IMR-90 (cell line): Measurements from ENCODE around the gene ATRX. TPM values are rescaled to one million over a fixed set of nuclear protein-coding genes. Genes with fewer than 3 reads are reported as not detected.

Experiments
- ATAC-seq: fragments of 200-7000 bp; cut with Tn5 transposase; 2 replicates; pipeline ENCODE4 v1.9.1; 2020; ENCODE audit warnings: low read depth, mild to moderate bottlenecking, moderate library complexity
- BruUV-seq: library from RNA; stranded (reverse); fragments of 400-500 nt; replicated peaks from 2 replicates; lab custom pipeline; 2021; lab: Mats Ljungman, UMichigan
- CTCF ChIA-PET: fragments of 300-600 bp; formaldehyde crosslinking; extraction: SDS; loops from one replicate; lab custom pipeline; 2021; ENCODE audit warnings: antibody characterized with exemption; lab: Yijun Ruan, JAX
- POLR2A ChIA-PET: fragments of 300-600 bp; sonication (Branson Sonifier 250); formaldehyde crosslinking; loops from one replicate; lab custom pipeline; 2022; ENCODE audit warnings: antibody characterized with exemption; ENCODE audit not compliant: unreplicated experiment; lab: Charles Lee
- DNase-seq: peaks from one replicate; pipeline ENCODE4 v3.0.0; 2013
- H2AFZ ChIP-seq: replicated peaks from 2 replicates; pipeline ENCODE3; 2013; ENCODE audit warnings: low read length, mild to moderate bottlenecking; ENCODE audit not compliant: poor library complexity
- H2AK5ac ChIP-seq: 2 replicates; pipeline ENCODE4 v1.6.1; 2013; ENCODE audit warnings: low read depth, low read length, inconsistent platforms
- H2AK9ac ChIP-seq: replicated peaks from 2 replicates; pipeline ENCODE3; 2013; ENCODE audit warnings: mild to moderate bottlenecking, low read depth, low read length, moderate library complexity; ENCODE audit not compliant: poor library complexity
- H2BK120ac ChIP-seq: 2 replicates; pipeline ENCODE4 v1.6.1; 2013; ENCODE audit warnings: low read depth, low read length, inconsistent platforms
- H2BK15ac ChIP-seq: 3 replicates; pipeline ENCODE4 v1.6.1; 2013; ENCODE audit warnings: low read depth, low read length, inconsistent platforms
- H2BK20ac ChIP-seq: 2 replicates; pipeline ENCODE4 v1.6.1; 2013; ENCODE audit warnings: low read depth, mild to moderate bottlenecking, inconsistent platforms, low read length, moderate library complexity
- H2BK5ac ChIP-seq: 2 replicates; pipeline ENCODE4 v1.6.1; 2013; ENCODE audit warnings: mild to moderate bottlenecking, low read depth, low read length, inconsistent platforms; ENCODE audit not compliant: poor library complexity, severe bottlenecking
- H3K14ac ChIP-seq: replicated peaks from 2 replicates; pipeline ENCODE4 v1.6.1; 2013; ENCODE audit warnings: low read depth, low read length, inconsistent platforms
- H3K18ac ChIP-seq: 2 replicates; pipeline ENCODE4 v1.6.1; 2013; ENCODE audit warnings: low read depth, low read length, control low read depth
- H3K23ac ChIP-seq: 2 replicates; pipeline ENCODE4 v1.6.1; 2013; ENCODE audit warnings: low read depth, low read length, inconsistent platforms
- H3K27ac ChIP-seq: 2 replicates; pipeline ENCODE4 v1.5.1; 2013; ENCODE audit warnings: mild to moderate bottlenecking, control low read depth, low read length; ENCODE audit not compliant: insufficient read depth
- H3K27me3 ChIP-seq: 2 replicates; pipeline ENCODE4 v1.6.1; 2013; ENCODE audit warnings: low read length; ENCODE audit not compliant: control insufficient read depth, insufficient read depth
- H3K36me3 ChIP-seq: 2 replicates; pipeline ENCODE4 v1.6.1; 2013; ENCODE audit warnings: low read length, mixed read lengths; ENCODE audit not compliant: control insufficient read depth, insufficient read depth
- H3K4ac ChIP-seq: 2 replicates; pipeline ENCODE4 v1.6.1; 2013; ENCODE audit warnings: low read depth, low read length, inconsistent platforms
- H3K4me1 ChIP-seq: 2 replicates; pipeline ENCODE4 v1.6.1; 2013; ENCODE audit warnings: low read length, mixed read lengths; ENCODE audit not compliant: control insufficient read depth, insufficient read depth
- H3K4me2 ChIP-seq: 2 replicates; pipeline ENCODE4 v1.6.1; 2013; ENCODE audit warnings: low read depth, mild to moderate bottlenecking, control low read depth, low read length, moderate library complexity
- H3K4me3 ChIP-seq: 2 replicates; pipeline ENCODE4 v1.5.1; 2013; ENCODE audit warnings: low read depth, mild to moderate bottlenecking, control low read depth, low read length, moderate library complexity; ENCODE audit not compliant: insufficient read depth
- H3K56ac ChIP-seq: 2 replicates; pipeline ENCODE4 v1.6.1; 2013; ENCODE audit warnings: low read length, inconsistent platforms; ENCODE audit not compliant: insufficient read depth; ENCODE audit errors: extremely low read depth
- H3K79me1 ChIP-seq, 2 experiments: 2 replicates each; pipeline ENCODE4 v1.6.1; 2013; ENCODE audit warnings: low read length in 2 of 2, inconsistent platforms in 1 of 2, low read depth in 1 of 2
- H3K9ac ChIP-seq: 2 replicates; pipeline ENCODE4 v1.6.1; 2013; ENCODE audit warnings: low read depth, low read length, control low read depth
- H3K9me1 ChIP-seq: 2 replicates; pipeline ENCODE4 v1.6.1; 2013; ENCODE audit warnings: low read length, inconsistent platforms; ENCODE audit not compliant: insufficient read depth
- H3K9me3 ChIP-seq: 2 replicates; pipeline ENCODE4 v1.6.1; 2013; ENCODE audit warnings: low read length; ENCODE audit not compliant: control insufficient read depth, insufficient read depth
- H4K20me1 ChIP-seq: 2 replicates; pipeline ENCODE4 v1.6.1; 2013; ENCODE audit warnings: low read length, inconsistent platforms; ENCODE audit not compliant: insufficient read depth
- H4K5ac ChIP-seq: 2 replicates; pipeline ENCODE4 v1.6.1; 2013; ENCODE audit warnings: mild to moderate bottlenecking, low read depth, low read length, control low read depth
- H4K8ac ChIP-seq, 2 experiments: 2 replicates each; pipeline ENCODE4 v1.6.1; 2013; ENCODE audit warnings: low read depth in 2 of 2, low read length in 2 of 2, control low read depth in 1 of 2, inconsistent platforms in 1 of 2
- H4K91ac ChIP-seq: 2 replicates; pipeline ENCODE4 v1.6.1; 2013; ENCODE audit warnings: low read depth, low read length, inconsistent platforms; ENCODE audit not compliant: insufficient read depth
- BHLHE40 ChIP-seq: fragments of 150-350 bp; IDR thresholded peaks from 2 replicates; pipeline ENCODE4 v1.6.1; 2016; ENCODE audit warnings: mild to moderate bottlenecking, low read depth, low read length
- CEBPB ChIP-seq: IDR thresholded peaks from 2 replicates; pipeline ENCODE4 v1.6.1; 2012; ENCODE audit warnings: low read depth, low read length, improper control_type of control experiment
- CHD1 ChIP-seq: IDR thresholded peaks from 2 replicates; pipeline ENCODE4 v1.6.1; 2012; ENCODE audit warnings: low read depth, low read length, improper control_type of control experiment
- CTCF ChIP-seq: conservative IDR thresholded peaks from 2 replicates; pipeline ENCODE4 v1.5.1; 2012; ENCODE audit warnings: mild to moderate bottlenecking, low read depth, low read length, improper control_type of control experiment
- ELK1 ChIP-seq: fragments of 150-350 bp; IDR thresholded peaks from 2 replicates; pipeline ENCODE4 v1.6.1; 2016; ENCODE audit warnings: low read depth, mild to moderate bottlenecking, low read length, moderate library complexity, borderline replicate concordance
- FOS ChIP-seq: fragments of 150-350 bp; IDR thresholded peaks from 2 replicates; pipeline ENCODE4 v1.6.1; 2016; ENCODE audit warnings: low read depth, low read length
- MAFK ChIP-seq: IDR thresholded peaks from 2 replicates; pipeline ENCODE4 v1.6.1; 2012; ENCODE audit warnings: low read depth, low read length, improper control_type of control experiment
- MAZ ChIP-seq: IDR thresholded peaks from 2 replicates; pipeline ENCODE4 v1.6.1; 2012; ENCODE audit warnings: low read depth, mild to moderate bottlenecking, low read length, improper control_type of control experiment, moderate library complexity, borderline replicate concordance
- MXI1 ChIP-seq: IDR thresholded peaks from 2 replicates; pipeline ENCODE4 v1.6.1; 2012; ENCODE audit warnings: low read depth, mild to moderate bottlenecking, low read length, moderate library complexity, borderline replicate concordance
- NFE2L2 ChIP-seq: fragments of 150-350 bp; IDR thresholded peaks from 2 replicates; pipeline ENCODE4 v1.6.1; 2016; ENCODE audit warnings: low read depth, mild to moderate bottlenecking, low read length
- POLR2A ChIP-seq: IDR thresholded peaks from 2 replicates; pipeline ENCODE4 v1.6.1; 2012; ENCODE audit warnings: mild to moderate bottlenecking, low read depth, low read length
- RAD21 ChIP-seq: IDR thresholded peaks from 2 replicates; pipeline ENCODE4 v1.6.1; 2012; ENCODE audit warnings: low read length, improper control_type of control experiment
- RCOR1 ChIP-seq: IDR thresholded peaks from 2 replicates; pipeline ENCODE4 v1.6.1; 2012; ENCODE audit warnings: mild to moderate bottlenecking, low read length, improper control_type of control experiment; ENCODE audit not compliant: insufficient replicate concordance
- RFX5 ChIP-seq: IDR thresholded peaks from 2 replicates; pipeline ENCODE4 v1.8.0; 2012; ENCODE audit warnings: low read depth, mild to moderate bottlenecking, low read length, moderate library complexity
- SMC3 ChIP-seq: fragments of 150-350 bp; IDR thresholded peaks from 2 replicates; pipeline ENCODE4 v1.6.1; 2016; ENCODE audit warnings: low read depth, mild to moderate bottlenecking, antibody characterized with exemption, low read length, moderate library complexity
- WGBS, 2 experiments: methylation state at CpG; one replicate each; pipeline versions ENCODE4 v1.1.5 to v1.1.7; 2013; ENCODE audit warnings: missing lambda C conversion rate in 2 of 2; ENCODE audit not compliant: insufficient read length in 1 of 2; ENCODE audit errors: extremely low coverage in 2 of 2; 5-methylcytosine and 5-hydroxymethylcytosine counted together
- dilution Hi-C: fragments of 300-500 bp; cut with HindIII; formaldehyde crosslinking; loops from one replicate; pipeline ENCODE4 v1.14.3; 2018; ENCODE audit warnings: low sequenced_read_pairs; ENCODE audit not compliant: unreplicated experiment
- in situ Hi-C: fragments of 300-500 bp; cut with MboI; formaldehyde crosslinking; loops from 3 replicates; pipeline ENCODE4 v1.14.3; 2019; ENCODE audit warnings: low sequenced_read_pairs, inconsistent platforms, mixed read lengths
- intact Hi-C: fragments of 100-400 bp; cut with micrococcal nuclease; formaldehyde crosslinking; loops from 2 replicates; pipeline ENCODE4 v1.10.0; 2022
- polyA plus RNA-seq, 3 experiments: library from polyadenylated mRNA; depleted of rRNA; stranded (reverse); fragments of >200 nt; gene quantifications; 2 replicates each; pipeline ENCODE4 v1.2.3, GENCODE V29; 2012; ENCODE audit warnings: low replicate concordance in 1 of 3
- total RNA-seq: library from RNA; depleted of rRNA; stranded (reverse); fragments of >200 nt; gene quantifications from 2 replicates; pipeline ENCODE4 v1.2.3, GENCODE V29; 2012
- TF ChIP-seq, protein P1 (sequence below): fragments of 150-350 bp; IDR thresholded peaks from 2 replicates; pipeline ENCODE4 v1.6.1; 2017; ENCODE audit warnings: mild to moderate bottlenecking, antibody characterized with exemption, low read length, low read depth

Gene ATRX
- total and polyA plus RNA-seq, 2 of the 4 experiments (the other 2 are of a cell fraction) = 20.7 to 73.8 TPM

DNA sequence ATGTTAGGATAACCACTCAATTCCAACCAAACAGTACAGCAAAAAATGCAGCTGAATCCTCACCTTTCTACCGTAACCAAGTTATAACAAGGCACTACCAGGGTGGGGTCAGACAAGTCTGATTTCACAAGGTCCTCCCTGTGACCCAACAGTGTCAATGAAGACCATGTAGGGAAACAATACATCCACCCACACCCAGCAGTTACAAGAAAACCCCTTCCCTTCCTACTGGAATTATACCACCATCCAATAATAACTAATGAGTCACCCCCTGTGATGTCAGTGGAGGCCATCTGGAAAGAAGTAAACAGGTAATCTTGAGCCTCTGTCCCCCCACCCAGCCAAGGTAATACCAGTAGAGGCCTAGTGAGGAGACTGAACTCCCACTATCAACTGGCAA, 221.2 kb downstream of the ATRX start:
- Histone ChIP-seq H2AK9ac (no peak overlapping the region), H3K14ac (no peak overlapping the region), H3K4me2 (no peak overlapping the region), H3K23ac (no peak overlapping the region), H2BK5ac (no peak overlapping the region), H3K27me3 (no peaks in the 10 kb centered on the region), H3K9me3 (no peaks in the 10 kb centered on the region), H3K36me3 (peaks cover 4% of the 10 kb centered on the region; the same call in 1 of the 2 replicates), H3K4ac (no peak overlapping the region), H3K4me1 (no peaks in the 10 kb centered on the region), H3K56ac (no peak overlapping the region), H4K8ac (no peak overlapping the region), H2AFZ (no peak overlapping the region), H2BK120ac (no peak overlapping the region), H4K5ac (no peak overlapping the region), H2AK5ac (no peak overlapping the region), H2BK20ac (no peak overlapping the region), H3K18ac (no peak overlapping the region), H2BK15ac (no peak overlapping the region), H3K79me1 (no peaks in the 10 kb centered on the region), H3K27ac (no peak overlapping the region), H4K20me1 (no peaks in the 10 kb centered on the region), H3K9me1 (no peaks in the 10 kb centered on the region; the same call in 1 of the 2 replicates), H3K9ac (no peak overlapping the region), H4K91ac (no peak overlapping the region), H3K4me3 (no peak overlapping the region)
- no TSS peak for BruUV-seq
- no CpG with 5 or more reads among the region's 1 CpG for WGBS, 2 experiments
- intact Hi-C loops = no loop called here
- in situ Hi-C loops = no loop called here
- no peak for TF ChIP-seq CEBPB
- no peak for TF ChIP-seq MAZ
- TF ChIP-seq, protein P1, sequence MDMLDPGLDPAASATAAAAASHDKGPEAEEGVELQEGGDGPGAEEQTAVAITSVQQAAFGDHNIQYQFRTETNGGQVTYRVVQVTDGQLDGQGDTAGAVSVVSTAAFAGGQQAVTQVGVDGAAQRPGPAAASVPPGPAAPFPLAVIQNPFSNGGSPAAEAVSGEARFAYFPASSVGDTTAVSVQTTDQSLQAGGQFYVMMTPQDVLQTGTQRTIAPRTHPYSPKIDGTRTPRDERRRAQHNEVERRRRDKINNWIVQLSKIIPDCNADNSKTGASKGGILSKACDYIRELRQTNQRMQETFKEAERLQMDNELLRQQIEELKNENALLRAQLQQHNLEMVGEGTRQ = no peak
- TF ChIP-seq RFX5 = no peak
- TF ChIP-seq SMC3 = no peak
- no peak for TF ChIP-seq NFE2L2
- no peak for TF ChIP-seq RAD21
- TF ChIP-seq MXI1 = no peak
- no peak for TF ChIP-seq ELK1
- TF ChIP-seq CHD1 = no peak
- TF ChIP-seq RCOR1 = no peak
- TF ChIP-seq CTCF = no peak
- TF ChIP-seq FOS = no peak
- no peak for TF ChIP-seq BHLHE40
- TF ChIP-seq POLR2A = no peak
- no peak for TF ChIP-seq MAFK
- ChIA-PET POLR2A (no interaction called here), CTCF (no interaction called here)
- ATAC-seq (no peak), DNase-seq (peak; percentile 43)
- dilution Hi-C loops = no loop called here
